H1 (cell line): ENCODE results near the gene RBM20. TPM values are rescaled to one million over a fixed set of nuclear protein-coding genes. Genes with fewer than 3 reads are reported as not detected.

Source experiments
- CTCF ChIA-PET: fragments of 300-600 bp; sonication (Branson Sonifier 250); formaldehyde crosslinking; loops from one replicate; lab custom pipeline; 2021; ENCODE audit not compliant: partially characterized antibody; lab: Charles Lee
- POLR2A ChIA-PET: fragments of 300-600 bp; sonication (Branson Sonifier 250); formaldehyde crosslinking; loops from one replicate; lab custom pipeline; 2021; ENCODE audit warnings: inconsistent platforms; ENCODE audit not compliant: partially characterized antibody; lab: Charles Lee
- DNase-seq, 2 experiments: peaks; one replicate each; pipeline versions ENCODE4 v3.0.0 to v3.0.0-alpha.2; 2010 to 2022; ENCODE audit warnings: low spot score in 2 of 2, low read depth in 1 of 2, mixed read lengths in 1 of 2
- FAIRE-seq: peaks from 2 replicates; lab custom pipeline; 2011; peaks lifted over from hg19 to GRCh38; lab: Jason Lieb, UNC
- H2AFZ ChIP-seq: 2 replicates; pipeline ENCODE4 v1.8.1; 2012; ENCODE audit warnings: low read length, inconsistent platforms
- H2AK5ac ChIP-seq: 2 replicates; pipeline ENCODE4 v1.6.1; 2013; ENCODE audit warnings: low read depth, low read length
- H2BK120ac ChIP-seq: replicated peaks from 2 replicates; pipeline ENCODE3; 2013; ENCODE audit warnings: low read depth, low read length, inconsistent platforms
- H2BK12ac ChIP-seq: 2 replicates; pipeline ENCODE4 v1.6.1; 2013; ENCODE audit warnings: low read depth, low read length
- H2BK15ac ChIP-seq: 2 replicates; pipeline ENCODE4 v1.6.1; 2013; ENCODE audit warnings: low read length
- H2BK20ac ChIP-seq: 2 replicates; pipeline ENCODE4 v1.6.1; 2013; ENCODE audit warnings: low read length
- H2BK5ac ChIP-seq: 2 replicates; pipeline ENCODE4 v1.6.1; 2013; ENCODE audit warnings: low read depth, low read length
- H3K14ac ChIP-seq: 2 replicates; pipeline ENCODE4 v1.6.1; 2013; ENCODE audit warnings: inconsistent platforms; ENCODE audit not compliant: insufficient read length
- H3K18ac ChIP-seq: 2 replicates; pipeline ENCODE4 v1.6.1; 2013; ENCODE audit warnings: low read length; ENCODE audit errors: extremely low read depth
- H3K23ac ChIP-seq: 2 replicates; pipeline ENCODE4 v1.6.1; 2013; ENCODE audit warnings: inconsistent platforms; ENCODE audit not compliant: insufficient read length
- H3K23me2 ChIP-seq: 2 replicates; pipeline ENCODE4 v1.6.1; 2013; ENCODE audit warnings: low read depth, low read length
- H3K27ac ChIP-seq: 2 replicates; pipeline ENCODE4 v1.6.1; 2011; ENCODE audit warnings: low read depth, low read length, inconsistent platforms
- H3K27me3 ChIP-seq, 4 experiments: replicated peaks in 1 of 4; 1 replicate in 1 of 4; 2 replicates in 3 of 4; pipeline versions ENCODE4 v1.6.1 to v1.8.1; 2011 to 2013; ENCODE audit warnings: low read length in 3 of 4, mild to moderate bottlenecking in 3 of 4, inconsistent platforms in 2 of 4, mixed read lengths in 2 of 4, moderate library complexity in 1 of 4; ENCODE audit not compliant: control insufficient read depth in 3 of 4, insufficient read depth in 3 of 4; ENCODE audit errors: extremely low read depth in 1 of 4
- H3K36me3 ChIP-seq, 4 experiments: 2 replicates each; pipeline versions ENCODE4 v1.6.1 to v1.8.1; 2011 to 2013; ENCODE audit warnings: mild to moderate bottlenecking in 4 of 4, low read length in 3 of 4, moderate library complexity in 2 of 4, control low read depth in 1 of 4, inconsistent platforms in 1 of 4; ENCODE audit not compliant: insufficient read depth in 4 of 4, control insufficient read depth in 2 of 4
- H3K4ac ChIP-seq: replicated peaks from 2 replicates; pipeline ENCODE3; 2013; ENCODE audit warnings: low read length, low read depth, mixed read lengths, inconsistent platforms; ENCODE audit not compliant: insufficient read length
- H3K4me1 ChIP-seq, 4 experiments: replicated peaks in 1 of 4; 1 replicate in 1 of 4; 2 replicates in 3 of 4; pipeline versions ENCODE4 v1.6.1 to v1.8.1; 2011 to 2013; ENCODE audit warnings: low read length in 3 of 4, inconsistent platforms in 2 of 4, mixed read lengths in 1 of 4; ENCODE audit not compliant: insufficient read depth in 4 of 4, control insufficient read depth in 3 of 4
- H3K4me2 ChIP-seq, 2 experiments: 2 replicates each; pipeline versions ENCODE4 v1.6.1 to v1.8.1; 2011 to 2013; ENCODE audit warnings: low read depth in 2 of 2, low read length in 2 of 2, control low read depth in 1 of 2, inconsistent platforms in 1 of 2, mild to moderate bottlenecking in 1 of 2; ENCODE audit not compliant: insufficient read depth in 1 of 2
- H3K4me3 ChIP-seq, 4 experiments: fragments of 200-600, 300-600 bp in 1 of 4; sonication (generic), shearing (Covaris generic), sonication (Bioruptor Twin) in 1 of 4; 2 replicates each; pipeline versions ENCODE4 v1.5.1 to v1.8.1; 2011 to 2016; ENCODE audit warnings: low read length in 4 of 4, low read depth in 3 of 4, control low read depth in 2 of 4, inconsistent platforms in 2 of 4, mild to moderate bottlenecking in 2 of 4, mixed read lengths in 1 of 4, moderate library complexity in 1 of 4; ENCODE audit not compliant: insufficient read depth in 2 of 4; ENCODE audit errors: extremely low read depth in 1 of 4
- H3K56ac ChIP-seq: replicated peaks from 2 replicates; pipeline ENCODE3; 2013; ENCODE audit warnings: low read depth, mild to moderate bottlenecking, mixed read lengths, low read length, inconsistent platforms; ENCODE audit not compliant: insufficient read length
- H3K79me1 ChIP-seq: 2 replicates; pipeline ENCODE4 v1.6.1; 2013; ENCODE audit warnings: low read depth, low read length, control low read depth
- H3K79me2 ChIP-seq, 2 experiments: 2 replicates each; pipeline versions ENCODE4 v1.6.1 to v1.8.1; 2012 to 2013; ENCODE audit warnings: low read length in 2 of 2, mild to moderate bottlenecking in 2 of 2, inconsistent platforms in 1 of 2; ENCODE audit not compliant: insufficient read depth in 2 of 2, control insufficient read depth in 1 of 2
- H3K9ac ChIP-seq, 4 experiments: replicated peaks in 1 of 4; 1 replicate in 1 of 4; 2 replicates in 3 of 4; pipeline versions ENCODE4 v1.6.1 to v1.8.1; 2011 to 2013; ENCODE audit warnings: low read depth in 3 of 4, low read length in 3 of 4, control low read depth in 2 of 4, mild to moderate bottlenecking in 2 of 4, moderate library complexity in 2 of 4, inconsistent platforms in 1 of 4; ENCODE audit errors: extremely low read depth in 1 of 4
- H3K9me3 ChIP-seq, 2 experiments: 2 replicates each; pipeline versions ENCODE4 v1.6.1 to v1.8.1; 2012 to 2013; ENCODE audit warnings: mild to moderate bottlenecking in 2 of 2, moderate library complexity in 2 of 2, control low read depth in 1 of 2, inconsistent platforms in 1 of 2, low read depth in 1 of 2, low read length in 1 of 2, mixed read lengths in 1 of 2; ENCODE audit not compliant: insufficient read depth in 2 of 2
- H4K20me1 ChIP-seq, 2 experiments: replicated peaks in 1 of 2; 2 replicates each; pipeline versions ENCODE3 to v1.8.1; 2011 to 2013; ENCODE audit warnings: inconsistent platforms in 2 of 2, low read length in 2 of 2, mild to moderate bottlenecking in 1 of 2; ENCODE audit not compliant: insufficient read depth in 2 of 2, control insufficient read depth in 1 of 2
- H4K5ac ChIP-seq: 2 replicates; pipeline ENCODE4 v1.6.1; 2013; ENCODE audit warnings: low read length, low read depth, mixed read lengths, inconsistent platforms; ENCODE audit not compliant: insufficient read length
- H4K8ac ChIP-seq: 2 replicates; pipeline ENCODE4 v1.8.0; 2013; ENCODE audit warnings: mild to moderate bottlenecking, moderate library complexity, low read length, inconsistent platforms; ENCODE audit not compliant: insufficient read depth; ENCODE audit errors: extremely low read depth
- H4K91ac ChIP-seq: replicated peaks from 2 replicates; pipeline ENCODE3; 2013; ENCODE audit warnings: low read length, mixed read lengths, inconsistent platforms; ENCODE audit not compliant: insufficient read length
- CTCF ChIP-seq, 3 experiments: IDR thresholded peaks; 1 replicate in 2 of 3; 2 replicates in 1 of 3; pipeline versions ENCODE4 v1.5.1 to v1.6.1; 2011; ENCODE audit warnings: low read length in 3 of 3, mild to moderate bottlenecking in 3 of 3, inconsistent platforms in 2 of 3, low read depth in 1 of 3, moderate library complexity in 1 of 3; ENCODE audit not compliant: insufficient read depth in 1 of 3; ENCODE audit errors: control extremely low read depth in 1 of 3
- E2F6 ChIP-seq: IDR thresholded peaks from 2 replicates; pipeline ENCODE4 v1.6.1; 2012; ENCODE audit warnings: inconsistent platforms
- HDAC2 ChIP-seq, 2 experiments: fragments of 300-600 bp in 1 of 2; sonication (generic) in 1 of 2; IDR thresholded peaks; 2 replicates each; pipeline ENCODE4 v1.6.1; 2011 to 2012; ENCODE audit warnings: low read depth in 2 of 2, low read length in 2 of 2, mild to moderate bottlenecking in 2 of 2, moderate library complexity in 2 of 2, borderline replicate concordance in 1 of 2, inconsistent platforms in 1 of 2
- RAD21 ChIP-seq, 2 experiments: IDR thresholded peaks in 1 of 2; conservative IDR thresholded peaks in 1 of 2; 2 replicates each; pipeline ENCODE4 v1.6.1; 2011; ENCODE audit warnings: low read depth in 2 of 2, low read length in 2 of 2, improper control_type of control experiment in 1 of 2, inconsistent platforms in 1 of 2, mild to moderate bottlenecking in 1 of 2, moderate library complexity in 1 of 2
- SIX5 ChIP-seq: IDR thresholded peaks from 2 replicates; pipeline ENCODE4 v1.6.1; 2011; ENCODE audit warnings: mild to moderate bottlenecking, low read depth, low read length
- SP2 ChIP-seq: IDR thresholded peaks from 2 replicates; pipeline ENCODE4 v1.6.1; 2012; ENCODE audit warnings: mild to moderate bottlenecking, low read length, inconsistent platforms
- SP4 ChIP-seq: IDR thresholded peaks from 2 replicates; pipeline ENCODE4 v1.6.1; 2012; ENCODE audit warnings: low read length, inconsistent platforms
- TAF7 ChIP-seq: optimal IDR thresholded peaks from 2 replicates; pipeline ENCODE3; 2011; ENCODE audit warnings: low read depth, mild to moderate bottlenecking, inconsistent platforms, low read length, moderate library complexity, borderline replicate concordance
- TCF12 ChIP-seq: IDR thresholded peaks from 2 replicates; pipeline ENCODE4 v1.6.1; 2011; ENCODE audit warnings: low read depth, mild to moderate bottlenecking, low read length
- WGBS, 2 experiments: shearing (Covaris generic) in 1 of 2; methylation state at CpG; one replicate each; pipeline versions ENCODE4 v1.1.6 to v1.1.7; 2013 to 2015; ENCODE audit warnings: low lambda C conversion rate in 2 of 2, mixed read lengths in 2 of 2, inconsistent platforms in 1 of 2, low coverage in 1 of 2, missing lambda C conversion rate in 1 of 2; ENCODE audit not compliant: insufficient replicate concordance in 2 of 2, insufficient coverage in 1 of 2, insufficient read length in 1 of 2; ENCODE audit errors: extremely low coverage in 1 of 2, missing lambda C conversion rate in 1 of 2; 5-methylcytosine and 5-hydroxymethylcytosine counted together
- polyA plus RNA-seq, 7 experiments: library from polyadenylated mRNA; depleted of rRNA in 3 of 7; stranded (reverse) in 5 of 7; unstranded in 2 of 7; fragments of >200 nt in 5 of 7; fragments of 200-250 nt in 2 of 7; gene quantifications; 1 replicate in 5 of 7; 2 replicates in 1 of 7; 4 replicates in 1 of 7; pipeline versions ENCODE4 v1.2.1 to v1.2.3, GENCODE V29; 2011 to 2013; ENCODE audit warnings: missing spikeins in 2 of 7, mixed read lengths in 2 of 7
- total RNA-seq: library from RNA; stranded (reverse); fragmentation: NEBNext Ultra II Directional; extraction: Animal tissue kit (Norgen Biotek cat#: 25700); gene quantifications from 2 replicates; pipeline ENCODE4 v1.2.1, GENCODE V29; 2021

The RBM20 gene
- total and polyA plus RNA-seq, 2 of the 8 experiments (the other 6 are each of a cell fraction or from before 2014, with no cell fraction given): 0.05 to 0.63 TPM

- H2AFZ ChIP-seq: no peak overlapping the region
- CTCF ChIA-PET: interaction anchor here (0.5 to 13.4 kb wide), 28 partner anchors 8 to 726 kb away, joined by 3 to 237 read pairs (median 5); partner anchors contain the start of gene RBM20
- FAIRE-seq: peak; percentile 79
- TF ChIP-seq CTCF (IDR thresholded peaks at IDR 0.05; ENCODE audit: control extremely low read depth in 1 of 3, insufficient read depth in 1 of 3, low read depth in 1 of 3, low read length in 3 of 3): peak; percentile 69 to 87 (median 86)
- TF ChIP-seq SP2: no peak
- TF ChIP-seq HDAC2 (IDR thresholded peaks at IDR 0.05; ENCODE audit: borderline replicate concordance in 1 of 2, low read depth in 2 of 2, low read length in 2 of 2): no peak
- TF ChIP-seq TCF12: no peak
- TF ChIP-seq E2F6: no peak
- no peak for TF ChIP-seq SP4
- TF ChIP-seq SIX5: no peak
- TF ChIP-seq TAF7: no peak
- TF ChIP-seq RAD21 (IDR thresholded peaks at IDR 0.05 in 1 of 2, conservative IDR thresholded peaks at IDR 0.05 in 1 of 2; ENCODE audit: low read depth in 2 of 2, low read length in 2 of 2): peak; percentile 66 to 69
Measured at GRCh38 chr10:110681023-110681681, 37.0 kb downstream of the RBM20 start.

More at GRCh38 chr10:110681023-110681681, 37.0 kb downstream of the RBM20 start:
- Histone ChIP-seq H3K36me3 (no peaks in the 10 kb centered on the region), H2AK5ac (no peak overlapping the region), H3K56ac (no peak overlapping the region), H2BK120ac (no peak overlapping the region), H3K23ac (no peak overlapping the region), H2BK20ac (no peak overlapping the region), H3K14ac (no peak overlapping the region), H4K91ac (no peak overlapping the region), H3K4me1 (peaks cover 2 to 10% (median 6%) of the 10 kb centered on the region in 4 experiments; a peak in 5 of 7 replicates), H3K27ac (no peak overlapping the region), H2BK15ac (no peak overlapping the region), H4K20me1 (no peaks in the 10 kb centered on the region), H4K5ac (no peak overlapping the region), H3K27me3 (no peaks in the 10 kb centered on the region), H3K4ac (no peak overlapping the region), H3K9ac (no peak overlapping the region), H2BK12ac (no peak overlapping the region), H2BK5ac (no peak overlapping the region), H3K9me3 (no peaks in the 10 kb centered on the region), H4K8ac (no peak overlapping the region), H3K4me2 (no peak overlapping the region), H3K4me3 (no peak overlapping the region), H3K23me2 (no peaks in the 10 kb centered on the region), H3K79me1 (no peaks in the 10 kb centered on the region), H3K18ac (no peak overlapping the region), H3K79me2 (no peaks in the 10 kb centered on the region)
- WGBS, 2 experiments: 48% methylated on average over 7 of the region's 7 CpGs; no CpG with 5 or more reads in 1 of the 2 experiments
- peak in 1 of 2 experiments; percentile 69 for DNase-seq
- POLR2A ChIA-PET: interaction anchor here (1.3 kb wide), 1 partner anchor 57 kb away, joined by 3 read pairs; no protein-coding TSS in a partner anchor
